ENCODE data around the gene USP30.

GRCh38 chr12:109058773-109059172 is 6.4 kb downstream of the USP30 start:
- no peak for TF ChIP-seq CTCF (IDR thresholded peaks at IDR 0.05)
- TF ChIP-seq POLR2A (IDR thresholded peaks at IDR 0.05): no peak

Measured in adrenal gland (tissue), 5 donors.